Prostate gland (tissue), 2 donors: Measurements from ENCODE around the gene ADD3.

Source experiments
- POLR2A ChIP-seq: fragments of 450-650 bp; IDR thresholded peaks from one replicate; pipeline ENCODE4 v1.6.1; 2016; ENCODE audit warnings: antibody characterized with exemption, mild to moderate bottlenecking
- POLR2AphosphoS5 ChIP-seq: sonication (generic); formaldehyde crosslinking; IDR thresholded peaks from one replicate; pipeline ENCODE4 v1.6.1; 2017; ENCODE audit warnings: antibody characterized with exemption
- TF ChIP-seq, protein P1 (sequence below), 4 experiments: fragments of 200-600 bp in 2 of 4; fragments of 450-650 bp in 2 of 4; sonication (generic) in 2 of 4; IDR thresholded peaks; 1 replicate in 3 of 4; 2 replicates in 1 of 4; pipeline ENCODE4 v1.5.1; 2016 to 2019; ENCODE audit warnings: antibody characterized with exemption in 4 of 4, mild to moderate bottlenecking in 2 of 4, moderate library complexity in 2 of 4

DNA sequence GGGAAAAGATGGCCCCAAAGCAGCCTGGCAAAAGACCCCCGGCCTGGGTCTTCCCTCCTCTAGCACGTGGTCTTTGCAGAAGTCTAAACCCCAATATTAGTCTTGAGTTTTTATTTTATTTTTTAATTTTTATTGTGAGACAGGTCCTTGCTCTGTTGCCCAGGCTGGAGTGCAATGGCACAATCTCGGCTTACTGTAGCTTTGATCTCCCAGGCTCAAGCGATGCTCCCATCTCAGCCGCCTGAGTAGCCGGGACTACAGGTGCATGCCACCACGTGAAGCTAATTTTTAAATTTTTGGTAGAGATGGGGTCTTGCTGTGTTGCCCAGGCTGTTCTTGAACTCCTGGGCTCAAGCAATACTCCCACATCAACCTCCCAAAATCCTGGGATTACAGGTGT lies 159.4 kb downstream of the ADD3 start:
- no peak for TF ChIP-seq POLR2AphosphoS5
- TF ChIP-seq, protein P1, sequence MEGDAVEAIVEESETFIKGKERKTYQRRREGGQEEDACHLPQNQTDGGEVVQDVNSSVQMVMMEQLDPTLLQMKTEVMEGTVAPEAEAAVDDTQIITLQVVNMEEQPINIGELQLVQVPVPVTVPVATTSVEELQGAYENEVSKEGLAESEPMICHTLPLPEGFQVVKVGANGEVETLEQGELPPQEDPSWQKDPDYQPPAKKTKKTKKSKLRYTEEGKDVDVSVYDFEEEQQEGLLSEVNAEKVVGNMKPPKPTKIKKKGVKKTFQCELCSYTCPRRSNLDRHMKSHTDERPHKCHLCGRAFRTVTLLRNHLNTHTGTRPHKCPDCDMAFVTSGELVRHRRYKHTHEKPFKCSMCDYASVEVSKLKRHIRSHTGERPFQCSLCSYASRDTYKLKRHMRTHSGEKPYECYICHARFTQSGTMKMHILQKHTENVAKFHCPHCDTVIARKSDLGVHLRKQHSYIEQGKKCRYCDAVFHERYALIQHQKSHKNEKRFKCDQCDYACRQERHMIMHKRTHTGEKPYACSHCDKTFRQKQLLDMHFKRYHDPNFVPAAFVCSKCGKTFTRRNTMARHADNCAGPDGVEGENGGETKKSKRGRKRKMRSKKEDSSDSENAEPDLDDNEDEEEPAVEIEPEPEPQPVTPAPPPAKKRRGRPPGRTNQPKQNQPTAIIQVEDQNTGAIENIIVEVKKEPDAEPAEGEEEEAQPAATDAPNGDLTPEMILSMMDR (IDR thresholded peaks at IDR 0.05) = no peak
- TF ChIP-seq POLR2A = no peak
